NCI-H2081 treated with DMSO at 0.1 percent for 48 hours (cell line): ENCODE measurements around the gene PEAK3.

Source experiments
- DNase-seq: peaks from one replicate; lab custom pipeline; 2025; lab: John Stamatoyannopoulos, UW

PEAK3 gene

DNA sequence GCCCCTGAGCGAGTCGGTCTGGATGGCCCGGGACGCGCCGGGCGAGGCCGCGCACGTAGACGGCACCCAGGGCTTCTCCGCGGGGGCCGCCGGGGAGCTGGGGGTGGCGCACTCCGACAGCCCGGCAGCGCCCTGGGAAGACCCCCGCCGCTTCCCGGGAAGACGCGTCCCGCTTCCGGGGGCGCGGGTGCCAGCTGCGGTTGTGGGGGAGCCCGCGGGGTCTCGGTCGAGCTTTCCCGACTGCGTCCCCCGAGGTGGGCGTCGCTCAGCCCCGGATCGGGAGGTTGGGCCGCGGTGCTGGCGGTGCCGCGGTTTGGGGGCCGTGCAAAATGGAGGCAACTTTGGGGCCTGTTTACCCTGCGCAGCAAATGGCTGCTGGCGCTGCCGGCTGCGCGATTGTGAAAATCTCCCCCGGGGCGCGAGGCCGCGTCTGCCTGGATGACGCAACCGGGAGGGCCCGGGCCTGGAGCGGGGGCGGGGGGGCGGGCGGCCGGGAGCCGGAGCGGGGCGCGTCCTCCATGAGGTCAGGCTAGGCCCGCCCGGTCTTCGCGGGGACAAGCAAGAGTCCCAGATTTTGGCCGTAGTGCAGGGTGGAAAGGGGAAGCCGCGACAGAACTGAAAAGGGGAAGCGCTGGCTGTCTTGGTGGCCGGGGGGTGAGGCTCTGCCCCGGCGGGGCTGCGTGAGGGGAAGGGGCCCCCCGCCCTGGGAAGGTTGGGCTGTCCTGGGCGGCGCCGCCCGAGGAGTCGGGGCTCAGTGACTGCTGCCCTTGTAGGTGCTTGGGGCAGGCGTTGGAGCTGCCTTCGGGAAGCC lies 11.3 kb downstream of the PEAK3 start:
- no peak for DNase-seq

DNA sequence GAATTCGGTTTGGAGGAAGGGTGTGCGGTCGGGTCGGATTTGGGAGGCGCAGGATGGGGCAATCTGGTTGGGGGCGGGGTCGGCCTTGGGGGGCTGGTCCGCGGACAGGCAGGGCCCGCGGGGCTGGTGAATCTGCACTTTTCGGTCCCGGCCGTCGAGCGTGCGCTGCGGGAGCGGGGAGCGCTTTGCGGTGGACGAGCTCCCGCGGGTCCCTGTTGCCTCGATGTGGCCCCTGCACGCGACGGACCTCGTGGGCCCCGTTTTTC lies 11.9 kb downstream of the PEAK3 start:
- no peak for DNase-seq

DNA sequence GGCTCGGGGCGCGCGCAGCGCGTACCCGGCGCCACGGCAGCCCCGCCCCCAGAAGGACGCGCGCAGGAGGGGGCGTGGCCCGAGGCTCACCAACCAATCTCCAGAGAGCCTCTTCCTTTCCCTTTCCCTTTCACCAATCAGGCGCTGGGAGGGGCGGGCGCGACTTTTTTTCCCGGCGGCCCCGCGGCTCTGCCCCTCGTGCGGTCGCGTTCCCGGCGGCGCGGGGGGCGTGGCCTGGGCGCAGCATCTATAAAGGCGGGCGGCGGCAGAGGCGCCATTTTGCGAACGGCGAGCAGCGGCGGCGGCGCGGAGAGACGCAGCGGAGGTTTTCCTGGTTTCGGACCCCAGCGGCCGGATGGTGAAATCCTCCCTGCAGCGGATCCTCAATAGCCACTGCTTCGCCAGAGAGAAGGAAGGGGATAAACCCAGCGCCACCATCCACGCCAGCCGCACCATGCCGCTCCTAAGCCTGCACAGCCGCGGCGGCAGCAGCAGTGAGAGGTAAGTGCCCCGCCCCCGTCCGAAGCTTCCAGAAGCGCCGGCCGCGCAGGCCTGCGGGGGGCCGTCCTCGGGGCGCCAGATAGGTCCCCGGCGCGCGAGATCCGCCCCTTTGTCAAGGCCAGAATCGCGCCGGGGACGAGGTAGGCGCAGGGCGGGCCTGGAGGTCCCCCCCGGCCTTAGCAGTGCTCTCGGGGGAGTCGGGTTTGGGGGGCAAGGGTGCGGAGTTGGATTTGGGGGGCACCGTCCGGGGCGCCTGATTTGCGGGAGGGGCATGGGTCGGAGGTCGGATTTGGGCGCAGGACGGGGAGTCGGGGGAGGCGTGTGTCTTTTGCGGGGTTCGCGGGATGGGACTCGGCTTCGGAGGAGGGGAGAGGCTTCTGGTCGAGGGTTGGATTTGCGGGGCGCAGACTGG lies 12.5 kb downstream of the PEAK3 start:
- peak; percentile 74 for DNase-seq

DNA sequence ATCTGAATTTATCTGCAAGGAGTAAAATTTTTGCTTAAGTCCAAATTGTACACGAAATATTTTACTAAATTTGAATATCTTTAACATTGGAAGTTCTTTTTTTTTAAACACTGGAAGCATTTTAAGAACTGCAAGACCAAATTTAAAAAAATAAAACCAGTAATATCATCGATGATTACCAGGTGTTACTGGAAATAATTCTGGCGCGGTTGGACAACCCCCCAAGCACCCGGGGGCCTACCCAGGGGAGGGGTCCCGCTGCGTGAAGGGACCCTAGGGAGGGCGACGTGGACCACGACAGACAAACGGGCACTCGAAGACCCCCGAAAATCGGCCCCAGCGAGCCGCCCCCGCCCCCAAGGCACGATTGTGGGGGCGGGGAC lies 13.1 kb downstream of the PEAK3 start:
- no peak for DNase-seq

DNA sequence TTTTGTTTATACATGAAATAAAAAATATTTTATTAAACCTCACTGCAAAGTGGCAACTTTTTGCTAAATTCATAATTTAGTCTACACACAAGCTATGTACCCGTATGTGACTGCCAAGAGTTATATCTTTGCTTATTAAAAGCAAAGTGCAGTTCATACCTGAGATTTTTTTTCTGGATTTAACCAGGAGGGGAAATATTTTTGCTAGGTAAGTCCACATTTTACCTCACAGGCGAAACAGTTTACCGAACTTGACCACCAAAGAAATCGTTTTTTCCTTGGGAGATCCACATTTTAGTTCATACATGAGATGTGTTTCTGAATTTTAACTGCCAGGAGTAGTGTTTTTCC lies 13.5 kb downstream of the PEAK3 start:
- no peak for DNase-seq

DNA sequence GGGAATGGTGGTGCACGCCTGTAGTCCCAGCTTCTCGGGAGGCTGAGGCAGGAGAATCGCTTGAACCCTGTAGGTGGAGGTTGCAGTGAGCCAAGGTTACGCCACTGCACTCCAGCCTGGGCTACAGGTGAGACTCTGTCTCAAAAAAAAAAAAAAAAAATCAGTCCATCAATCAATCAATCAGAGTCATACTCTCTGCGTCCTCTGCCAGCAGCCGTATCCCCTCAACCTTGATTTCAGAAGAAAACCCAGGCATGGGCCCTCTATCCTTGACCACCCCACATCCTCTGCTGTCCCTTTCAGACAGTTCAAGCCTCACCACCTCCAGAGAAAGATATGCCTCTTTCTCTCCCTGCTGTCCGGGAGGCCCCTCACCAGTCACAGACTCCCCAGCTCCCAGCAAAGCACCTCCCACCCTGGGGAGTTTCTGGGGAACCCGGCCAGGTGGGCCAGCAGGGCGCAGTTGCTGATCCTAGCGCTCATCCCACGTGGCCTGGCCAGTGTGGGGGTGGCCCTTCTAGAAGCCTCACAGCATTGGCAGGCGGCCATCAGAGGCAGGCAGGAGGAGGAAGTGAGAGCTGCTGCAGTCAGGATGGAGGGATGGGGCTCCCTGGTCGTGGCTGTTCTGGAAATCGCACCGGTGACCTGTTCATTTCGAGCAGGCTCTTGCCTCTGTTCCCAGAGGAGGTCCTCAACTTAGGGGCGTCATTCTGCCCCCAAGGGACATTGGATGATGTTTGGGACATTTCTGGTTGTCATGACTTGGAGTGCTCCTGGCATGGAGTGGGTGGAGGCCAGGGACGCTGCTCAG lies 15.6 kb downstream of the PEAK3 start:
- DNase-seq, result no peak

DNA sequence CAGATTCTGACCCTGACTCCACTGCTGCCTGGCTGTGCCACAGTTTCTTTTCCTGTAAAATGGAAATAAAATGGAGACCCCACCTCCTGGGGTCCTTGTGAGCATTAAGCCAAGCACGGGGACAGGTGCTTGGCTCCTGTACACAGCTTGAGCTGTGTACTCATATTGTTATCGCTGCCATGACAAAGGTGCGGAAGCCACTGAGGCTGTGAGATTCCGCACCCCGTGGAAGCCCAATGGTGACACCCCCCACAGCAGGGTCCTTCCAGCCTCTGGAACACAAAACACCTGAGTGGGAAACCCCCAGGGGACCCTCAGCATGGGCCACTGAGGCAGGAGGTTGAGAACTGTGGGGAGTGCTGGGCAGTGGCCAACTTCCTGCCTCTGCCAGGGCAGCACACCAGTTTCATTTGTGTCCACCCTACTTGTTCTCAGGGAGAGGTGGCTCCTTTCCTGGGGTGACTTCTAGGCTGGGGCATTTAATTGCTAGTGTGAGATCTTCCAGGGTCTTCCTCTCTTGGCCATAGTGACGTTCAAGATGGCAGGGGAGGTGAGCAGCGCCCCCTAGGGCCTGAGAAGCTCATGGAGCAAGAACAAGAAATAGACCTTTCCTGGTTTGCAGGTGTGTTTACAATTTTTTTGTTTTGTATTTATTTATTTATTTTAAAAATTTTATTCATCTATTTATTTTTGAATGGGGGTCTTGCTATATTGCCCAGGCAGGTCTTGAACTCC lies 20.4 kb downstream of the PEAK3 start:
- DNase-seq, result no peak

DNA sequence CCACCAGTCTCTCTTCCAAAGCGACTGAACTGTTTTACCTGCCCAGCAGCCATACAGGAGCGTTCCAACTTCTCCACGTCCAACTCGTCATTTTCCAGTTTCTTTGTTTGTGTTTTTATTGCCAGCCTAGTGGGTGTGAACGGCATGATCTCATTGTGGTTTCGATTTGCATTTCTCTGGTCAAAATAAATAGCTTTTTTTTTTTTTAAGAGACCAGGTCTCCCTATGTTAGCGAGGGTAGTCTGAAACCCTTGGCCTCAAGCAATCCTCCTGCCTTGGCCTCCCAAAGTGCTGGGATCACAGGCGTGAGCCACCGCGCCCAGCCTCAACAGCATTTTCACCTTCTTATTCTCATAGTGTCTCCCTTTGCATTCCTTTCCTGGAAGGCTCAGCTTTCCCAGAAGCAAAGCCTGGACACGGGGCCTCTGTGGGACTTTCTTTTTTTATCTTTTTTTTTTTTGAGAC lies 21.6 kb downstream of the PEAK3 start:
- no peak for DNase-seq

DNA sequence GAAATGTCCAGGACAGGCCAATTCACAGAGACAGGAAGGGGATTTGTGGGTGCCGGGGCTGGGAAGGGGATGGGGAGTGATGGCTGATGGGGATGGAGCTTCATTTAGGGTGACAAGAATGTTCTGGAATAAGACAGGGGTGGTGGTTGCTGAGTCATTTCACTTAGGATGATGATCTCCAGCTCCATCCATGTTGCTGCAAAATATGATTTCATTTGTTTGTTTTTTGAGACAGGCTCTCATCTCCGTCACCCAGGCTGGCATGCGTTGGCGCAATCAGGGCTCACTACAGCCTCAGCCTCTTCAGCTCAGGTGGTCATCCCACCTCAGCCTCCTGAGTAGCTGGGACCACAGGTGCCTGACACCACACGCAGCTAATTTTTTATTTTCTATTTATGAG lies 22.6 kb downstream of the PEAK3 start:
- no peak for DNase-seq

DNA sequence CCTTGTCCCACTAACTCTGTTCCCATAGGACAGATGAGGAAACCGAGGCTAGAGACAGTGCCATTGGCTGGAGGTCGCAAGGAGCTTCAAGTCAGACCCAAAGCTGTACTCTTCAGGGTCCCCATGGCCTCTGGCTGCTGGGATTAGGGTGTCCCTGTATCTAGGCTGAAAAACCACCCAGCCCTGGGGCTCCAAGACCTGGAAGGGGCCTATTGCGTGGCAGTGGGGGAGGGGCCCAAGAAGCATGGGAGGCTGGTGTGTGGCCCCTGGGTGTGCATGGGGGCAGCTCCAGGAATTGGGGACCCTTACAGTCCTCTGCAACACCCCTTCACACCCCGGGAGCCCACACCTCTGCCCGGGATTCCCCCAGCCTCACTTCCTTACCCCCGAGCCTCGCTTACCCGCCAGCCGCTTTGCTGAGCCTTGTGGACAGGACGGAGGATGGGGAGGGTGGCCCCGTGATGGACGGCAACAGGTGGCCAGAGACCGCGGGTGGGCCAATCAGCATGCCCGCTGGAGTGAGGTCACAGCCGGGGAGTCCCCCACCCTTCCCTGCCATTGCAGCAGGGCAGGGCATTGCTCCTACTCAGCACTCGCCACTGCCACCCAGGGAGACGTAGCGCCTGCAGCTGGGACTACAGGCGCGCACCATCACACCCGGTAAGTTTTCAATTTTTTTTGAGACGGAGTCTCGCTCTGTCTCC lies 25.8 kb downstream of the PEAK3 start, which contains the start of gene JSRP1:
JSRP1 (minus strand) TSS at position 436 of the 704 bp plus-strand sequence. CDS start 1,103 bp downstream, outside the sequence.
- DNase-seq, result no peak

DNA sequence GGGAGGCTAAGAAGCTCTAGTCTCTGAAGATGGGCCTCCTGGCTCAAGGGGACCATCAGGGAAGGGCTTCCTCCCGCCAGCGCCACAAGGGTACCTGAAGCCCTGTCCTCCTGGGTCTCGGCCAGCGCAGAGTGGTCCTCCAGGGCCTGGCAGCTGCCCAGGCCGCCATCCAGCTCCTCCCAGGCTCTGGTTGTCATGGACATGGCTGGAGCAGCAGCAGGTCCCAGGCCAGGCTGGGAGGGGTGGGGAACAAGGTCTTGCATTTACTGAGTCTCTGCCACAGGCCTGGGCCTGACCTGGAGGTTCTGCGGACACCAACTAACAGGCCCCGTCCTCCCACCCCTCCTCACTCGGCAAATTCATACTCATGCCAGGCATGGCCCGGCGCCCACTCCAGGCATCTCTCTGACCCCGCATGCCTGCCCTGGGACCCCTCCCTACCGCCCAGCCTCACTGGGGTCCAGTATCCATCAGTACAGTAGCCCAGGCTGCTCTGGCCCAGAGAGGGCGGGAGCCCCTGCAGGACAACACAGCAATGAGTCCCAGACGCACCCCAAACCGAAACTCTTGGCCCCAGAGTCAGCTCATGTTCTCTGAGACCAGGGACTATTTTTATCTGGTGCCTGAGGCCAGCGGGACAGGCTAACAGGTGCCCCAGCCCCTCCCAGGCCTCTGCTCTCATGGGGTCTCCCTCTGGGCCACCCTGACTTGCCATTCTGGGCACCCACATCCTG lies 26.7 kb downstream of the PEAK3 start:
- DNase-seq, result no peak

DNA sequence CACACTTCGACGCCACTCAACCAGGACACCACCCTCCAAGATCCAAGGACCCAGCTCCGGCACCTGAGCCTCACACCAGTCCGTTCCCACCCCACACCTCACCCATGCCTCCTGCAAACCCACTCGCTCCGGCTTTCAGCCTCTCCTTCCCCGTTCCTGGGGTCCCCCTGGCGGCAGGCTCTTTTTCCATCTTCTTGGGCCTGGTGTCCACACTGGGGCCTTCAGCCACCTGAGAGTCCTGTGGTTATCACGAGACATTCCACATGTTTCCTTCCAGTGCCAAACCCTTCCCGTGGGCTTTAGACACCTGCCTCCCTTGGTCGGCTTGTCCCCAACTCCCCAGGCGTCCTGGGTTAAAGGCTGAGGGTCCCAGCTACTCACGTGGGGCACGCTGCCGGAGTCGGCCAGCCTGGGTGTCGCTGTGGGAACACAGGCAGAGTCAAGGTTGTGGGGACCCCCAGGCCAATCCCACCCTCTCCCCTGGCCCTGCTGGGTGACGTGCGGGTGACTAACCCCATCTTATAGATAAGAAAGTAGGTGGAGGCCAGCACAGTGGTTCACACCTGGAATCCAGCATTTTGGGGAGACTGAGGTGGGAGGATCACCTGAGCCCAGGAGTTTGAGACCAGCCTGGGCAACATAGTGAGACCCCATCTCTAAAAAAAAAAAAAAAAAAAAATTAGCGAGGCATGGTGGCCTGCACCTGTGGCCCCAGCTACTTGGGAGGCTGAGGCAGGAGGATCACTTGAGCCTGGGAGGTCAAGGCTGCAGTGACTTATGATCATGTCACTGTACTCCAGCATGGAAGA lies 27.7 kb downstream of the PEAK3 start:
- no peak for DNase-seq

DNA sequence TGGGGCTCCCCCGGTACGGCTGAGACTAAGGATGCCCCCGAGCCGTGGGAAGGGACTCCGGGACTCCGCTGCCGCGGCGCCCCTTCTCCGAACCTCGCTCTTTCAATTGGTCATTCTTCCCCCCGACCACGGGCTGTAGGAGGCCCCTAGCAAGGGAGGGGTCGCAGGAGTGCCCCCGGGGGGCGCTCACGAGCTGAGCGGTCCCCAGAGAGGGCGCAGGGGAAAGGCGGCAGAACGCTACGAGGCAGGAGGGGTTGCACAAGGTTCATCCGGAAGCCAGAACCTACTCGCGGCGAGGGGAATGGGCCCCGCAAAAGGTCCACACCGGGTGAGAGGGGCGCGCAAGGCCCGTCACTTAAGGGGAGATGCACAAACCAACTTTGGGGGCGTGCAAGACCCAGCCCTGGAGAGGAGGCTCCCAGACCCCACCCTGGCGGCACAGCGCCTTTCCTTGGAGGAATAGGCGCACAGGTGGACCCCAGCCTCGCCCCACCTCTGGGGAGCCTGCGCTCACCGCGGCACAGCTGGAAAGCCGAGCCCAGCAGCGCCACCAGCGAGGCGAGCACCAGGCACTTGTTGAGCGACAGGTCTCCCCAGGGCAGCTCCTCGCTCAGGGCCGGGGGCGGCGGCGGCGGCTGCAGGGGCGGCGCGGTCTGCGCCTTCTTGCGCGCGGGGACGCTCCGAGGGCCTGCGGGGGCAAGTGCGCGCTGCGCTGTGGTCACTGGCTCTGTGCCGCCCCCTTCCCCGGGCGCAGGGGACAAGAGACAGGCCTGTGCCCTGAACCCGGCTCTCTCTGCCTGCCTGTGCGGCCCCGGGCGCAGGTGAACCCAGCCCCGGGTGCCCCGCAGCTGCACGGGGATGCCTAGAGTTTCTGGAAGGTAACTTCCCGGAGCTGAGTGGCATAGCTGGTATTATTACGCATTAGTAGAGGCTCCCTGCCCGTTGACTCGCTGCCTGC lies 28.6 kb downstream of the PEAK3 start:
- DNase-seq, result no peak

DNA sequence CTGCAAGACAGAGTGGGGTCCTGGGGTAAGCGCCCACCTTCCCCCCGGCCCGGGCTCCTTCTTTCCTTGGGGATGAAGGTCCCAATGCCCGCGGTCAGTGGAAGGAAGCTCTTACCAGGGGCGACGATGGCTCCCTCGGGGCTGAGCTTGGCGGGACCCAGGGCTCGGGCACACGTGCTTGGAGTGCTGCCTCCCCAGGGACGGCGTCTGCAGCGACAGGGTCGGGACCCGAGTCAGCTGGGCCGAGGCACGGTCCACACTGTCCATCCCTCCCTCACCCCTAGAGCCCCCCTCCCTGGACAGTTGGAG lies 29.2 kb downstream of the PEAK3 start:
- DNase-seq, result no peak

DNA sequence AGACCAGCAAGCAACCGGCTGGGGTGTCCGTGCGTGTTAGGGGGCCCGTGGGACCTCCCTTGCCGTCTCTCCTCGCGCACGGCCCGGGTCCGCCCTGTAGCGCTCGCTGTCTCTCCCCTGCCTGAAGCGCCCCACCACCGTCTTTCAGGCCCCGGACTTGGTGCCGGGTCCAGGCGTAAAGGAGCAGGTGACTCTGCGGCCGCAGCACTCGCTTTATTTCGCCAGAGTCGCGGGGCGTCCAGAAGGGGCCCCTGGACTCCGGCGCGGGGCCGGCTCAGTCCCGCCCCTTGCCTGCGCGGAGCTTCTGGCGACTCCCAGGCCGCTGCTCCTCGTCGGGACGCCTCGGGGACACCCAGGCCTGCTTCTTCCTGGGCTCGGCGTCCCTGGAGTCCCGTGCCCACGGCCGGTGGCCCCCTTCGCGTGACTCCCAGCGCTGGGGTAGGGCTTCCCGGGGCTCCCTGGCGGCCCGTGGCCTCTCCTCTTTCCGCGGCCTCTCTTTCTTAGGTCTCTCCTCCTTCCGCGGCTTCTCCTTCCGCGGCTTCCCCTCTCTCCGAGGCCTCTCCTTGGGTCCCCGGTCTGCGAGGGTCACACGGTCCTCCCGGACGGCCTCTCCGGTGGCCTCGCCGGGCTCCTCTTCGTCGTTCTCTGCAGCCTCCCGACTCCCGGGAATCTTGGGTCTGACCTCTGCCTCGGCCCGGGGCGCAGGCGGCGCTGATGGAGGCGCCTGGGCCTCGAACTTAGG lies 29.7 kb downstream of the PEAK3 start:
- DNase-seq, result no peak

DNA sequence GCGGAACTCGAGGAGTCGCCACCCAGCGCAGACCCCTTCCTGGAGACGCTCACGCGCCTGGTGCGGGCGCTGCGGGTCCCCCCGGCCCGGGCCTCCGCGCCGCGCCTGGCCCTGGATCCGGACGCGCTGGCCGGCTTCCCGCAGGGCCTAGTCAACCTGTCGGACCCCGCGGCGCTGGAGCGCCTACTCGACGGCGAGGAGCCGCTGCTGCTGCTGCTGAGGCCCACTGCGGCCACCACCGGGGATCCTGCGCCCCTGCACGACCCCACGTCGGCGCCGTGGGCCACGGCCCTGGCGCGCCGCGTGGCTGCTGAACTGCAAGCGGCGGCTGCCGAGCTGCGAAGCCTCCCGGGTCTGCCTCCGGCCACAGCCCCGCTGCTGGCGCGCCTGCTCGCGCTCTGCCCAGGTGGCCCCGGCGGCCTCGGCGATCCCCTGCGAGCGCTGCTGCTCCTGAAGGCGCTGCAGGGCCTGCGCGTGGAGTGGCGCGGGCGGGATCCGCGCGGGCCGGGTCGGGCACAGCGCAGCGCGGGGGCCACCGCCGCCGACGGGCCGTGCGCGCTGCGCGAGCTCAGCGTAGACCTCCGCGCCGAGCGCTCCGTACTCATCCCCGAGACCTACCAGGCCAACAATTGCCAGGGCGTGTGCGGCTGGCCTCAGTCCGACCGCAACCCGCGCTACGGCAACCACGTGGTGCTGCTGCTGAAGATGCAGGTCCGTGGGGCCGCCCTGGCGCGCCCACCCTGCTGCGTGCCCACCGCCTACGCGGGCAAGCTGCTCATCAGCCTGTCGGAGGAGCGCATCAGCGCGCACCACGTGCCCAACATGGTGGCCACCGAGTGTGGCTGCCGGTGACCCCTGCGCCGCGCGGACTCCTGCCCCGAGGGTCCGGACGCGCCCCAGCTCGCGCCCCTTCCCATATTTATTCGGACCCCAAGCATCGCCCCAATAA lies 30.6 kb downstream of the PEAK3 start:
- DNase-seq, result no peak

DNA sequence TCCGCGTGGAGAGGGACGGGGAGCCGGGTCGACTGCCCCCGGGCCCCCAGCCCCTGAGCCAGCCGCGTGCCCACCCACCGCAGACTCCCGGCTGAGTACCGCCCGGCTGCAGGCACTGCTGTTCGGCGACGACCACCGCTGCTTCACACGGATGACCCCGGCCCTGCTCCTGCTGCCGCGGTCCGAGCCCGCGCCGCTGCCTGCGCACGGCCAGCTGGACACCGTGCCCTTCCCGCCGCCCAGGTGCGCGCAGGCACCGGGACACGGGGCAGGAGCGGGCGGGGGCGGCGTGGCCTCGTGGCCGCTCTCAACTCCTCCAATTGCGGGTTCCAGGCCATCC lies 31.2 kb downstream of the PEAK3 start:
- DNase-seq, result no peak
